Glutamatergic neuron (in vitro differentiated cells): ENCODE results near the gene TIAM2. TPM values are rescaled to one million over a fixed set of nuclear protein-coding genes. Genes with fewer than 3 reads are reported as not detected.
"Not testable (repeated sequence)": the region's sequence is repeated elsewhere in the genome, so short reads cannot be mapped to it uniquely, and the experiment has no call there.

Experiments used
- DNase-seq: peaks from one replicate; pipeline ENCODE4 v3.0.0; 2022
- H3K27ac Mint-ChIP-seq: one replicate; pipeline ENCODE4 v1.8.0; 2020; ENCODE audit warnings: mild to moderate bottlenecking, mixed read lengths, inconsistent platforms; ENCODE audit not compliant: unreplicated experiment
- H3K27me3 Mint-ChIP-seq: one replicate; pipeline ENCODE4 v1.8.0; 2020; ENCODE audit warnings: mild to moderate bottlenecking, moderate library complexity, mixed read lengths, inconsistent platforms; ENCODE audit not compliant: unreplicated experiment
- H3K36me3 Mint-ChIP-seq: one replicate; pipeline ENCODE4 v1.8.0; 2020; ENCODE audit warnings: mild to moderate bottlenecking, mixed read lengths, inconsistent platforms; ENCODE audit not compliant: unreplicated experiment
- H3K4me1 Mint-ChIP-seq: one replicate; pipeline ENCODE4 v1.8.0; 2020; ENCODE audit warnings: mild to moderate bottlenecking, low read depth, mixed read lengths, inconsistent platforms; ENCODE audit not compliant: unreplicated experiment
- H3K4me3 Mint-ChIP-seq: one replicate; pipeline ENCODE4 v1.8.0; 2020; ENCODE audit warnings: mild to moderate bottlenecking, mixed read lengths, inconsistent platforms; ENCODE audit not compliant: unreplicated experiment
- H3K9me3 Mint-ChIP-seq: one replicate; pipeline ENCODE4 v1.8.0; 2020; ENCODE audit warnings: mild to moderate bottlenecking, moderate library complexity, mixed read lengths, inconsistent platforms; ENCODE audit not compliant: unreplicated experiment
- CTCF ChIP-seq: fragments of 200-600 bp; sonication (generic); IDR thresholded peaks from one replicate; pipeline ENCODE4 v1.5.0; 2021; ENCODE audit not compliant: partially characterized antibody, unreplicated experiment
- total RNA-seq: library from RNA; stranded (reverse); fragmentation: NEBNext Ultra II Directional; extraction: Animal tissue kit (Norgen Biotek cat#: 25700); gene quantifications from one replicate; pipeline ENCODE4 v1.2.1, GENCODE V29; 2021; ENCODE audit not compliant: unreplicated experiment

The TIAM2 gene
- total RNA-seq, 1 donor from 2014 or later, result 113 TPM

DNA sequence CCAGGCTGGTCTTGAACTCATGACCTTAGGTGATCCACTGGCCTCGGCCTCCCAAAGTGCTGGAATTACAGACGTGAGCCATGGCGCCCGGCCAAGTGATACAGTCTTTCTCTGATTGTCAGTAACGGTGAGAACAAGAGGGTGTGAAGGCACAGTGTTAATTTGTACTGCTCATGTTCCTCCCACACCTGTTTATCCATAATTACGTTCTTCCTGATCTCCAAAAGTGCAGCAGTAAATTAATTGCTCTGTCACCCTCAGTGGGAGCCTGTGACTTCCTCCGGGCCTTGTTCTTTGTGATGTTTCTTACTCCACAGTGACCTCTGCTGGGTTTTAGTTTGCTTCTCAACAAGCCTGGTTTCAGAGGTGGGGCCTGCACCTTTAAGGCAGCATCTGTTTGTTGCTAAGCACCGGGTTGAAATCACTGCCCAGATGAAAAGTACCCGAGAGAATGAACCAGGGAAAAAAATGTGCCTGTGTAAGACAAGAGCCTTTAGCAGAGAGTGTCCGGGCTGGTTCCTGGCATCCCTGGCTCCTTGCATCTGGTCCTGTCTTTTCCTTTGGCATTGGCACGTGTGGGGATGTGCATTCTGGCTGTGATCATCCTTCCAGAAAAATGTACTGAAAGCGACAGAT is 179.6 kb downstream of the TIAM2 start:
- H3K27ac Mint-ChIP-seq, result peak overlapping the region; percentile 22
- H3K36me3 Mint-ChIP-seq, result no peaks in the 10 kb centered on the region
- peak; percentile 43 for DNase-seq
- H3K9me3 Mint-ChIP-seq, result no peaks in the 10 kb centered on the region
- H3K27me3 Mint-ChIP-seq, result peaks cover 4% of the 10 kb centered on the region
- no peak overlapping the region for H3K4me3 Mint-ChIP-seq
- H3K4me1 Mint-ChIP-seq, result peaks cover 17% of the 10 kb centered on the region
- TF ChIP-seq CTCF, result peak; percentile 47

DNA sequence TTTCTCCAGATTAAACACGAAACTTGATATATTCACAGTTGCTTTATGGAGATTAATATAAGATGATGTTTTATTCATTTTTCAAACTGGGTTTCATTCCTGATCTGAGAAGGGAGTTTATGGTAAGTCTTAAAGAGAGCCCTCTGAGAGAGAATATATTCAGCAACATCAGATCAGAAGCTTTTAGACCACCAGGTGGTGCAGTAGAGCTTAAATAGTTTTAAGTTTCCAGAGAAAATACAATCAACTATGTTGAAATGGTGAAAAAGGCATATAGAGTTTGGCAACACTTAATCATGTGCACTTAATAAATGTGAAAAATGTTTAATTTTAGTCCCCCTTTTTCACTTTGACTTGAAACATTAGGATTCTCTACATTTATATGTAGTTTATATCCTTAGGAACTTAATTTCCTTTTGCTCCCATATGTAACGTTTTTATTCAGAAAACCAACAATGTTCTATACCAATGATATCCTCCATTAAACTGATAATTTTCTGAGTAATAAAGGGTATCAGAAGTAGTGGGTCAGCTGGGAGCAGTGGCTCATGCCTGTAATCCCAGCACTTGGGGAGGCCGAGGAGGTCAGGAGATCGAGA is 182.3 kb downstream of the TIAM2 start:
- no peak for DNase-seq
- peak; percentile 74 for TF ChIP-seq CTCF
- Mint-ChIP-seq H3K4me3 (no peak overlapping the region), H3K9me3 (no peaks in the 10 kb centered on the region), H3K4me1 (peaks cover 12% of the 10 kb centered on the region), H3K36me3 (no peaks in the 10 kb centered on the region), H3K27me3 (peaks cover 6% of the 10 kb centered on the region), H3K27ac (no peak overlapping the region)

DNA sequence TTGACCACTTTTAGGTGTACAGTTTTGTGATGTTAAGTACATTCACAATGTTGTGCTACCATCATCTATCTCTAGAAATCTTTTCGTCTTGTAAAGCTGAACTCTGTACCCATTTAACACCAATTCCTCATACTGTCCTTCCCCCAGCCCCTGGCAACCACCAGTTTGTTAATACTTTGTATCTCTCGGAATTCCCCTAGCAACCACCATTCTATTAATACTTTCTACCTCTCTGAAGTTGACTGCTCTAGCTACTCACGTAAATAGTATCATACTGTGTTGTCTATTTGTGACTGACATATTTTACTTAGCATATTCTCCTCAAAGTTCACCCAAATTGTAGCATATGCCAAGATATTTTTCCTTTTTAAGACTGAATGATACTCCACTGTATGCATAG is 186.4 kb downstream of the TIAM2 start:
- H3K36me3 Mint-ChIP-seq, result no peaks in the 10 kb centered on the region
- H3K4me1 Mint-ChIP-seq, result peaks cover 12% of the 10 kb centered on the region
- no peak for DNase-seq
- no peak for TF ChIP-seq CTCF
- peak overlapping the region; percentile 53 for H3K27ac Mint-ChIP-seq
- no peaks in the 10 kb centered on the region for H3K9me3 Mint-ChIP-seq
- H3K27me3 Mint-ChIP-seq, result peaks cover 5% of the 10 kb centered on the region
- H3K4me3 Mint-ChIP-seq, result no peak overlapping the region

DNA sequence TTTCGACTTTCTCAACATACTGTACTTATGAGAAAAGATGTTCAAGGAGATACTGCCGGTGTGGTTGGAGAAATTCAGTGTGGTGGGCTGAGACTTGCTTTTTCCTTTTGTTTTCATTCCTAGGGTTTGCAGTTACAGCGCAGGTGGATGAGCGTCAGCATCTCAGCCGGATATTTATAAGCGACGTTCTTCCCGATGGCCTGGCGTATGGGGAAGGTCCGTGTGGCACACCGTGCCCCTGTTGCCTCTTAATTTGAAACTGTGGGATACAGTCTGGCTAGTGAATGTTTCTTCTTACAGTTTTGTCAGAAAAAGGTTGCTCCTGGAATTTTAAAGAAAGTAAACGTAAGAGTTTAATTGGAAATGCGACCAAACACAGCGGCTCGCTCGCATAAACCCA is 187.0 kb downstream of the TIAM2 start:
- peaks cover 5% of the 10 kb centered on the region for H3K27me3 Mint-ChIP-seq
- no peak for DNase-seq
- no peaks in the 10 kb centered on the region for H3K36me3 Mint-ChIP-seq
- H3K27ac Mint-ChIP-seq, result no peak overlapping the region
- H3K4me3 Mint-ChIP-seq, result no peak overlapping the region
- TF ChIP-seq CTCF, result no peak
- no peaks in the 10 kb centered on the region for H3K9me3 Mint-ChIP-seq
- H3K4me1 Mint-ChIP-seq, result peaks cover 12% of the 10 kb centered on the region

- Mint-ChIP-seq H3K27me3 (peaks cover 5% of the 10 kb centered on the region), H3K4me1 (peaks cover 14% of the 10 kb centered on the region), H3K36me3 (no peaks in the 10 kb centered on the region), H3K9me3 (no peaks in the 10 kb centered on the region), H3K4me3 (no peak overlapping the region), H3K27ac (peak overlapping the region; percentile 62)
- DNase-seq, result no peak
- no peak for TF ChIP-seq CTCF
Observed at GRCh38 chr6:155183095-155183494, 188.0 kb downstream of the TIAM2 start.

GRCh38 chr6:155185041-155185440 is 189.9 kb downstream of the TIAM2 start:
- not testable (repeated sequence) for H3K27ac Mint-ChIP-seq, H3K9me3 Mint-ChIP-seq, H3K36me3 Mint-ChIP-seq, DNase-seq, H3K4me3 Mint-ChIP-seq, H3K27me3 Mint-ChIP-seq
- H3K4me1 Mint-ChIP-seq, result peaks cover 24% of the 10 kb centered on the region
